Dendritic cell treated with granulocyte-macrophage colony-stimulating factor and Interleukin-4, amounts not matched to agents 40 ng/mL and 50 ng/mL, for 4 days (primary cell): ENCODE data around the gene CTNS.

Source experiments
- H3K27ac Mint-ChIP-seq: one replicate; pipeline ENCODE4 v1.8.0; 2022; ENCODE audit warnings: mild to moderate bottlenecking, mixed read lengths
- H3K27me3 Mint-ChIP-seq: one replicate; pipeline ENCODE4 v1.8.0; 2022; ENCODE audit warnings: mild to moderate bottlenecking, mixed read lengths
- H3K36me3 Mint-ChIP-seq: one replicate; pipeline ENCODE4 v1.8.0; 2022; ENCODE audit warnings: low read depth, mixed read lengths
- H3K4me1 Mint-ChIP-seq: one replicate; pipeline ENCODE4 v1.8.0; 2022; ENCODE audit warnings: low read depth, mixed read lengths
- H3K4me3 Mint-ChIP-seq: one replicate; pipeline ENCODE4 v1.8.0; 2022; ENCODE audit warnings: mild to moderate bottlenecking, moderate library complexity, mixed read lengths
- H3K9me3 Mint-ChIP-seq: one replicate; pipeline ENCODE4 v1.8.0; 2022; ENCODE audit warnings: mixed read lengths
- intact Hi-C: fragments of 100-400 bp; cut with micrococcal nuclease; formaldehyde crosslinking; loops from one replicate; pipeline ENCODE4 v1.15.0; 2022

The CTNS gene

GRCh38 chr17:3658784-3659449 is 22.4 kb downstream of the CTNS start:
- peak overlapping the region; percentile 77 for H3K27ac Mint-ChIP-seq
- no peaks in the 10 kb centered on the region for H3K9me3 Mint-ChIP-seq
- H3K4me3 Mint-ChIP-seq = no peak overlapping the region
- no peaks in the 10 kb centered on the region for H3K27me3 Mint-ChIP-seq
- intact Hi-C loops = no loop called here
- H3K4me1 Mint-ChIP-seq = peaks cover 49% of the 10 kb centered on the region
- peaks cover 100% of the 10 kb centered on the region for H3K36me3 Mint-ChIP-seq

- H3K9me3 Mint-ChIP-seq = no peaks in the 10 kb centered on the region
- peaks cover 56% of the 10 kb centered on the region for H3K4me1 Mint-ChIP-seq
- H3K27me3 Mint-ChIP-seq = no peaks in the 10 kb centered on the region
- peaks cover 100% of the 10 kb centered on the region for H3K36me3 Mint-ChIP-seq
- H3K4me3 Mint-ChIP-seq = no peak overlapping the region
- peak overlapping the region; percentile 77 for H3K27ac Mint-ChIP-seq
- intact Hi-C loops = no loop called here
These were observed 23.1 kb downstream of the CTNS start for GRCh38 chr17:3659541-3660111.

- Mint-ChIP-seq H3K4me1 (peaks cover 64% of the 10 kb centered on the region), H3K27ac (no peak overlapping the region), H3K4me3 (no peak overlapping the region), H3K9me3 (no peaks in the 10 kb centered on the region), H3K36me3 (peaks cover 99% of the 10 kb centered on the region), H3K27me3 (no peaks in the 10 kb centered on the region)
- intact Hi-C loops = no loop called here
These were observed 23.8 kb downstream of the CTNS start for GRCh38 chr17:3660311-3660891.

GRCh38 chr17:3663102-3664011 is 26.8 kb downstream of the CTNS start:
- Mint-ChIP-seq H3K4me3 (no peak overlapping the region), H3K36me3 (peaks cover 81% of the 10 kb centered on the region), H3K9me3 (no peaks in the 10 kb centered on the region), H3K27me3 (no peaks in the 10 kb centered on the region), H3K4me1 (peaks cover 67% of the 10 kb centered on the region), H3K27ac (no peak overlapping the region)
- intact Hi-C loops = no loop called here

GRCh38 chr17:3665834-3666233 is 29.3 kb downstream of the CTNS start:
- Mint-ChIP-seq H3K27me3 (no peaks in the 10 kb centered on the region), H3K9me3 (no peaks in the 10 kb centered on the region), H3K36me3 (peaks cover 66% of the 10 kb centered on the region), H3K4me1 (peaks cover 55% of the 10 kb centered on the region), H3K27ac (peak overlapping the region; percentile 47), H3K4me3 (peak overlapping the region; percentile 3)
- intact Hi-C loops = no loop called here

- Mint-ChIP-seq H3K27me3 (no peaks in the 10 kb centered on the region), H3K36me3 (peaks cover 61% of the 10 kb centered on the region), H3K4me3 (no peak overlapping the region), H3K27ac (peak overlapping the region; percentile 47), H3K9me3 (no peaks in the 10 kb centered on the region), H3K4me1 (peaks cover 57% of the 10 kb centered on the region)
- intact Hi-C loops = no loop called here
These were observed 30.0 kb downstream of the CTNS start for GRCh38 chr17:3666516-3666915.

GRCh38 chr17:3667366-3668278 is 31.1 kb downstream of the CTNS start:
- Mint-ChIP-seq H3K9me3 (no peaks in the 10 kb centered on the region), H3K27ac (peak overlapping the region; percentile 93), H3K4me1 (peaks cover 66% of the 10 kb centered on the region), H3K36me3 (peaks cover 59% of the 10 kb centered on the region), H3K4me3 (peak overlapping the region; percentile 93), H3K27me3 (no peaks in the 10 kb centered on the region)
- intact Hi-C loops = loop anchor here (1.0 kb wide), 2 partner anchors 27 to 56 kb away; partner anchors contain the start of gene HASPIN

GRCh38 chr17:3668279-3669084 is 31.9 kb downstream of the CTNS start, which contains the start of the genes EMC6 and TAX1BP3:
Gene EMC6, plus strand, starts transcription at chr17:3668812. Its CDS starts 335 bp downstream, at chr17:3669147.
Gene TAX1BP3, minus strand, starts transcription at chr17:3668578. Its CDS starts 52 bp downstream, at chr17:3668526.
- Mint-ChIP-seq H3K9me3 (no peaks in the 10 kb centered on the region), H3K4me1 (peaks cover 69% of the 10 kb centered on the region), H3K36me3 (peaks cover 50% of the 10 kb centered on the region), H3K4me3 (peak within 1 kb of the TSS; percentile 93), H3K27ac (peak within 1 kb of the TSS; percentile 93), H3K27me3 (no peaks in the 10 kb centered on the region)
- intact Hi-C loops = loop anchor here (1.0 kb wide), 2 partner anchors 28 to 55 kb away; partner anchors contain the start of gene HASPIN

- H3K9me3 Mint-ChIP-seq = no peaks in the 10 kb centered on the region
These were observed 32.5 kb downstream of the CTNS start for GRCh38 chr17:3669085-3669347.

GRCh38 chr17:3669548-3669947 is 33.0 kb downstream of the CTNS start:
- Mint-ChIP-seq H3K36me3 (peaks cover 40% of the 10 kb centered on the region), H3K4me1 (peaks cover 58% of the 10 kb centered on the region)
- intact Hi-C loops = no loop called here

More at GRCh38 chr17:3669085-3669347, 32.5 kb downstream of the CTNS start:
- Mint-ChIP-seq H3K27ac (peak overlapping the region; percentile 93), H3K4me3 (peak overlapping the region; percentile 93), H3K4me1 (peaks cover 64% of the 10 kb centered on the region), H3K27me3 (no peaks in the 10 kb centered on the region), H3K36me3 (peaks cover 45% of the 10 kb centered on the region)
- intact Hi-C loops = no loop called here

GRCh38 chr17:3672571-3672970 is 36.0 kb downstream of the CTNS start:
- H3K27me3 Mint-ChIP-seq = no peaks in the 10 kb centered on the region
- peaks cover 20% of the 10 kb centered on the region for H3K36me3 Mint-ChIP-seq
- H3K27ac Mint-ChIP-seq = no peak overlapping the region
- H3K4me1 Mint-ChIP-seq = peaks cover 28% of the 10 kb centered on the region
- no peaks in the 10 kb centered on the region for H3K9me3 Mint-ChIP-seq
- no peak overlapping the region for H3K4me3 Mint-ChIP-seq
- intact Hi-C loops = no loop called here

More at GRCh38 chr17:3669548-3669947, 33.0 kb downstream of the CTNS start:
- Mint-ChIP-seq H3K27me3 (no peaks in the 10 kb centered on the region), H3K4me3 (peak overlapping the region; percentile 93), H3K27ac (peak overlapping the region; percentile 93), H3K9me3 (no peaks in the 10 kb centered on the region)

GRCh38 chr17:3675886-3676285 is 39.3 kb downstream of the CTNS start:
- peaks cover 36% of the 10 kb centered on the region for H3K4me1 Mint-ChIP-seq
- no peak overlapping the region for H3K27ac Mint-ChIP-seq
- no peaks in the 10 kb centered on the region for H3K9me3 Mint-ChIP-seq
- peaks cover 3% of the 10 kb centered on the region for H3K27me3 Mint-ChIP-seq
- H3K36me3 Mint-ChIP-seq = peaks cover 11% of the 10 kb centered on the region
- H3K4me3 Mint-ChIP-seq = no peak overlapping the region
- intact Hi-C loops = no loop called here
